Fibroblast of mammary gland (primary cell): ENCODE measurements around the gene CHCHD5.
A peak's percentile ranks its signal among the peaks of the same experiment; 100 is the strongest.

Experiments
- DNase-seq: peaks from one replicate; pipeline ENCODE4 v3.0.0-alpha.2; 2010; ENCODE audit warnings: low read depth
- H3K4me3 ChIP-seq: 2 replicates; pipeline ENCODE4 v1.5.1; 2011; ENCODE audit warnings: low read depth, mild to moderate bottlenecking, low read length, moderate library complexity; ENCODE audit not compliant: control insufficient read depth
- CTCF ChIP-seq: conservative IDR thresholded peaks from 2 replicates; pipeline ENCODE4 v1.5.1; 2011; ENCODE audit warnings: low read depth, low read length, inconsistent platforms; ENCODE audit not compliant: control insufficient read depth, insufficient read depth

CHCHD5 gene

GRCh38 chr2:112577756-112578155, 6.7 kb upstream of the CHCHD5 start:
- peak; percentile 46 for DNase-seq
- TF ChIP-seq CTCF = peak; percentile 22

GRCh38 chr2:112579241-112579640, 5.2 kb upstream of the CHCHD5 start:
- peak; percentile 95 for DNase-seq
- peak; percentile 14 for TF ChIP-seq CTCF
- no peak overlapping the region for H3K4me3 ChIP-seq

More at GRCh38 chr2:112577756-112578155, 6.7 kb upstream of the CHCHD5 start:
- H3K4me3 ChIP-seq = no peak overlapping the region

- no peak overlapping the region for H3K4me3 ChIP-seq
- no peak for TF ChIP-seq CTCF
- DNase-seq = no peak
Measured at GRCh38 chr2:112580084-112580483, 4.3 kb upstream of the CHCHD5 start.

GRCh38 chr2:112582314-112582746, 2.1 kb upstream of the CHCHD5 start:
- peak; percentile 78 for DNase-seq
- no peak overlapping the region for H3K4me3 ChIP-seq
- peak; percentile 56 for TF ChIP-seq CTCF

- H3K4me3 ChIP-seq = peak overlapping the region; percentile 88
- DNase-seq = peak; percentile 44
- TF ChIP-seq CTCF = no peak
Measured at GRCh38 chr2:112583497-112584133, 794 bp upstream of the CHCHD5 start.

- TF ChIP-seq CTCF = no peak
- peak overlapping the region; percentile 88 for H3K4me3 ChIP-seq
- no peak for DNase-seq
Measured at GRCh38 chr2:112584891-112585250, 462 bp downstream of the CHCHD5 start.

- DNase-seq = no peak
- no peak for TF ChIP-seq CTCF
- peak overlapping the region; percentile 88 for H3K4me3 ChIP-seq
Measured at GRCh38 chr2:112585400-112585799, 991 bp downstream of the CHCHD5 start.
